NOMO-1 treated with dmso at 0.1 percent for 144 hours (cell line): Measurements from ENCODE around the gene RHBG.
"Not testable (repeated sequence)": the region's sequence is repeated elsewhere in the genome, so short reads cannot be mapped to it uniquely, and the experiment has no call there.

Experiments
- DNase-seq: peaks from one replicate; lab custom pipeline; 2025; ENCODE audit not compliant: unreplicated experiment; lab: John Stamatoyannopoulos, UW

Gene RHBG

GRCh38 chr1:156359973-156360372 lies 9.0 kb upstream of the RHBG start:
- no peak for DNase-seq

GRCh38 chr1:156360534-156360933 lies 8.5 kb upstream of the RHBG start:
- no peak for DNase-seq

DNA sequence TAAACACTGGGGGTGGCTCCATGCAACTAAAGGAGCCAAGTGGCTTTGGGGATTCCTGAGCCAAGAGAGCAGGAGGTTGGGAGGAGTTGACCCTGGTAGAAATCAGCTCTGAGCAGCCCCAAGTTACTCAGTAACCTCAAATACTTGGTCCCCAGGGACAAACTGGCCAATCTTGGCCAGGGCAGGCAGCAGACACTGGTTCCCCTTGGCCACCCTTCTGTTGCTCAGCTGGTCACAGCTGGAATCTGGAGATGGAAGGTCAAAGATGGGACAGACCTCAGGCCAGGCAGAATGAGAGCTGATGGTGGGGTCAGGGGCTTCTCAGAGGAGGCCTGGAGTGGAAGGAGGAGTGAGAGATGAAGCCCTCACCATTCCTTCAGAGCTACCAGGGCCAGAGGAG lies 3.3 kb upstream of the RHBG start:
- no peak for DNase-seq

- DNase-seq, result no peak
Measured at GRCh38 chr1:156366378-156367166, 2.4 kb upstream of the RHBG start.

DNA sequence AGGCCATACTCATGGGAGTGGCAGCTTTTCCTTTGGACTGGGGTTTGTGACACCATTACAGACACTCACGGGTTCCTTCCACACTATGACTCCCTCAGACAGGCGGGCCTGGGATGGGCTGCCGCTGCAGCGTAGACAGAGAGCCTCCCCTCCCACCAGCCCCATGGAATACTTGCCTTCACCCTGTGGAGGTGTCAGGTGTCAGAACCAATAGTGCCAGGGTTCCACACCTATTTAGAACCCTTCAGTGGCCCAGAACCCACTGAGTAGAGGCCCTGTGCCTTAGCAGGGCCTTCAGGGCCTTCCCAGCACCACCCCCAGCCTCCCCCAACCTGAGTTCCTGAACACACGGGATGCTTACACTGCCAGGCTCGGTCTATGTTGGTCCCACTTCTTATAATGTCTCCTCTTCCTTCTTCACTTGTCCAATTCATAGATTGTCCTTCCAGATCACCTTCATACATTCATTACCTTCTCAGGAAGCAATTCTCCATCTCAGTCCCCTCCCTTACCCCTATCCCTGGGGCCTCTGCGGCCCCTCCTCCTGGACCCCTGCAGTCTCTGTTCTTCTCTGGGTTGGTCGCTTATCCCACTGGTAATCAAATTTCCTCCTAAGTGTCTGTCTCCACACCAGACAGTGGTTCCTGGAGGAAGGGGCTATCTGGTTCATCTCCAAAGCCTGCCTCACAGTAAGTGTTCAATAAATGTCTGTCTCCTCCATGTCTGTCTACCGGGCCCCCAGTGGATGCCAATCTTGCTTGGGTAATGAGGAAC lies 1.4 kb upstream of the RHBG start:
- no peak for DNase-seq

DNA sequence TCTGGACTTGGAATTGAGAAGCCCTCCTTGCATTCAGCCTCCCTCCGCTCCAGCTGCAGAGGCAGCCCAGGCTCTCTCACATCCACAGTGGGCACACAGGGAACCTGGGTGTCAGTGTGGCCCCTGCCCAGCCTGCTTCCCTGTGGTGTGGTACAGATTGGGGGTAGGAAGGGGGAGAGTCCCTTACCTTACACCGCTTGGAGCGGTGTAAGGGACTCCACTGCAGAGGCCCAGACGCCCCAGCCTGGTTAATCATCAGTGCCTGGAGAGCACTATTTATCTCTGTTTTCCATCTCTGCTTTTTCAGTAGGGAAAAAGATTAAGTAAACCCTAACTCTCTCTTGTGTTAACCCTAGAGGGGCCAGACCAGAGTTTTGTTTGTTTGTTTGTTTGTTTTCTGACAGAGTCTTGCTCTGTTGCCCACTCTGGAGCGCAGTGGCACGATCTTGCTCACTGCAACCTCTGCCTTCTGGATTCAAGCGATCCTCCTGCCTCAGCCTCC lies 803 bp upstream of the RHBG start:
- DNase-seq, result no peak

DNA sequence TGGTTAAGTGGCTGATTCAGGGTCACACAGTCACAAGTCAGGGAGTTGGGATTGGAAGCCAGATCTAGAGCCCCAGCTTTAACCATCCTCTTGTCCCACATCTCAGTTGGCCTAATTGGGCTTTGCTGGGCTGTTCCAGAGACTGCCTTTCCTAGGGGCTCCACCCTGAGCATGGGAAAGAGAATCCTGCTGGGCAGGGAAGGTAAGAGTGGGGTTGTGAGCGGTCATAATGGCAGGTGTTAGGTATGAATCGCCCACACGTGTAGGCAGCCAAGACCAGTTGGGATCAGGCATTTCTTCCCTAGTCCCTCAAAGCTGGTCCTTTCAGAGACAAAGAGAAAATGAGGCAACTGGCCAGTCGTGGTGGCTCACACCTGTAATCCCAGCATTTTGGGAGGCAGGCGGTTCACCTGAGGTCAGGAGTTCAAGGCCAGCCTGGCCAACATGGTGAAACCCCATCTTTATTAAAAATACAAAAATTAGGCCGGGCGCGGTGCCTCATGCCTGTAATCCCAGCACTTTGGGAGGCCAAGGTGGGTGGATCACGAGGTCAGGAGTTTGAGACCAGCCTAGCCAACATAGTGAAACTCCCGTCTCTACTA lies 775 bp downstream of the RHBG start:
- not testable (repeated sequence) for DNase-seq

GRCh38 chr1:156371553-156372264 lies 2.7 kb downstream of the RHBG start:
- DNase-seq, result peak; percentile 36

GRCh38 chr1:156372265-156372586 lies 3.2 kb downstream of the RHBG start:
- no peak for DNase-seq

DNA sequence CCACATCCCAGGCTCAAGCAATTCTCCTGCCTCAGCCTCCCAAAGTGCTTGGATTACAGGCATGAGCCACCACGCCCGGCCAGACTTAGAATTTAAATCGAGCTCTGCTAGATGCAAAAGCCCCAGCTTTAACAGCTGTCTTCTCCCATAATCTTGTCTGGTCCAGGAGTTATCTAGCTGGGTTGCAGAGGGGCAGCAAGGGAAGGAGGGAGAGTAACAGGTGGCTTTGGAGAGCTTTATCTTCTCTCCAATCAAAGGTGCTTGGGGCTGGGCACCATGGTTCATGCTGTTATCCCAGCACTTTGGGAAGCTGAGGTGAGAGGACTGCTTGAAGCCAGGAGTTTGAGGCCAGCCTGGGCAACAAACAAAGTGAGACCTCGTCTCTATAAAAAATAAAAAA lies 3.9 kb downstream of the RHBG start:
- DNase-seq, result no peak

GRCh38 chr1:156373546-156373945 lies 4.5 kb downstream of the RHBG start:
- no peak for DNase-seq

DNA sequence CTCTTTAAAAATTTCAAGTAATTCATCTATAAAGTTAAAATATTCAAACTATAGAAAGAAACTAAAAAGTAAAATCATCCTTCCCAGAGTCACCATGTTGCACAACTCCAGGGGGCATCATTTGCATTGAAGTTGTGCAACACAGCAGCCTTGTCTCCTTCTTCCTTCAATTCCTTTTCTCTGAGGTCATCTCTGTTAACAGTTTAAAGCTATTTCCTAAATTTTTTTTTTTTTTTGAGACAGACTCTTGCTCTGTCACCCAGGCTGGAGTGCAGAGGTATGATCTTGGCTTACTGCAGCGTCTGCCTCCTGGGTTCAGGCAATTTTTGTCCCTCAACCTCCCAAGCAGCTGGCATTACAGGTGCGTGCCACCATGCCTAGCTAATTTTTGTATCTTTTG lies 7.1 kb downstream of the RHBG start:
- DNase-seq, result no peak

DNA sequence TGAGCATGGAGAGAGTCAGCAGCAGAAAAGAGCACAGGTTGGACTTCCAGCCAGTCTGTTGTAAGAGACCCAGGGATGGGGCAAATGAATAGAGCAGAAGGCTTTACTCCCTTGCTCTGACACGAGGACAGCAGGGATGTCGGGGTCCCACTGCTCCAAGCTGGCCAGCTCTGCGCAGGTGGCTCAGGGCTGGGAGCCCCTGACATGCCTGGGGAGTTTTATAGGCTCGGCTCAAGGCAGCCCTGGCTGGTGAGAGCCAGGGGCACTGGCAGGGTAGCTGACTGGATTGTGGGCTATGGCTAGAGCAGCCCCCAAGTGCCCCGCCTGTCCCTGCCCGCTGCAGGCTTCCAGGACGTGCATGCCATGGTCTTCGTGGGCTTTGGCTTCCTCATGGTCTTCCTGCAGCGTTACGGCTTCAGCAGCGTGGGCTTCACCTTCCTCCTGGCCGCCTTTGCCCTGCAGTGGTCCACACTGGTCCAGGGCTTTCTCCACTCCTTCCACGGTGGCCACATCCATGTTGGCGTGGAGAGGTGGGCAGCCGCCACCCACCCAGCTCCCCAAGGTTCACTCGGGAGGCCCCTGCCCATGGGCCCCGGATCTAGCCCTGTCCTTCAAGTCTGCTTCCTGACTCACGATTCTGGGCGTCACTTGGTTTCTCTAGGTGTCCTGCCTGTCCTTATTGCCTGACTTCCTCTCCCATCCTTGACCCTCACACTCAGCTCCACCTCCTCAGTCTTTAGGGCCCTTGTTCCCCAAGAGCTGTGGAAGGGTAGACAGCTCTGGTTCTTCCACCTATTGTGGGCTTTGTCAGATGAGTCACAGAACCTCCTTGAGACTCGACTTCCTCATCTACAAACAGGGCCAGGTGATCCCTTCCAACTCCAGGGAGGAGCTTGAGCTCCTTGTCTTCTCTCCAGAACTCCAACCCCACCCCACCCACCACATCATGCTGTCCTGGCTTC lies 8.2 kb downstream of the RHBG start:
- peak; percentile 16 for DNase-seq

DNA sequence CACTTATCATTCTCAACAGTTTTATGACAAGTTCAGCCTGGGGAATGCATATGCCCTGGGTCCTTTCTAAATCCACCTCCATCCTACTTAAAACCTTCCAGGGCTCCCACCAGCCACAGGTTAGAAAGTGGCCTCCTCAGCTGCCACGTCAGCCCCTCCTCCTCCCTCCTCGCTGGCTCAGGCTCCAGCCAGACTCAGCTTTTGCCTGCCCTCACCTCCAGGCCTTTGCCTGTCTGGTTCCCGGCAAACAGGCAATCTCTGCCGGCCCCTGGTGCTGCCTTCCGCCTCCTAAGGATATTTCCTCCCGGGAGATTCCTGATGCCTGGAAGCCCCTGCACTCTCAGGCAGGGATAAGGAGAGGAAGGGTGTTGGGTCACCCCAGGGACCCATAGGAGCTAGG lies 9.5 kb downstream of the RHBG start:
- DNase-seq, result no peak

GRCh38 chr1:156379420-156380165 lies 10.6 kb downstream of the RHBG start:
- no peak for DNase-seq

- no peak for DNase-seq
Measured at GRCh38 chr1:156382561-156382960, 13.6 kb downstream of the RHBG start.

DNA sequence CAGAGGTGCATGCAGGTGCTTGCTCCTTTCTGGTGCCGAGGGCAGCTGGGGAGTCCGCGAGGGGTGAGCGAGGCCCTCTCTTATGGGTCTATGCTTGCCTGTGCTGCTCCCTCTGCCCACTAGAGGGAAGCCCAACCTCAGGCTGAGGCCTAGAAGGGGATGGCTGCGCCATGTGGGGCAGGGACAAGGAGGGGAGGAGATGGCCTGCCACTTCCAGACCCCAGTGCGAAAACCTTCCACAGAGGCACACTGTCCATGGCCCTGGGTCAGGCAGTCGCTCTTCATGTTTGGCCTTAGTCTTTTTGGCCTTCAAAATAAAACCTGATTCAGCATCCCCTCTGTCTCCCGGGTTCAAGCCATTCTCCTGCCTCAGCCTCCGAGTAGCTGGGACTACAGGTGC lies 14.0 kb downstream of the RHBG start:
- DNase-seq, result no peak

DNA sequence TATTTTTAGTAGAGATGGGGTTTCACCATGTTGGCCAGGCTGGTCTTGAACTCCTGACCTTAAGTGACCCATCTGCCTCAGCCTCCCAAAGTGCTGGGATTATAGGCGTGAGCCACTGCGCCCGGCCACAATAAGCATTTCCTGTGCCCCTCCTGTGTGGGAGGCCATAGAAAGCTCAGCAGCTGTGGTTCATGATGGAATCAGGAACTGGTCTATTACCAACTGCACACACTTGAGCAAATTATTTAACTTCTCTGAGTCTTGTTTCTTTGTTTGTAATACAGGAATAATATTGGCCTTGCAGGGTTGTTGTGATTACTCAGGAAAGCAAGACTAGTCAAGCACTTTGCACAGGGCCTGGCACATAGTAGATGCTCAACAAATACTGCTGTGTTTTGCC lies 15.0 kb downstream of the RHBG start:
- no peak for DNase-seq

GRCh38 chr1:156384658-156385057 lies 15.6 kb downstream of the RHBG start:
- DNase-seq, result no peak
